HG03066 (cell line): ENCODE data around the gene NT5DC4.

Experiments used
- ATAC-seq: cut with Tn5 transposase; IDR thresholded peaks from one replicate; pipeline ENCODE4 v1.9.1; 2021; ENCODE audit warnings: low read depth; ENCODE audit not compliant: unreplicated experiment

NT5DC4 gene

GRCh38 chr2:112776113-112776512, 55.3 kb downstream of the NT5DC4 start:
- ATAC-seq: no peak

GRCh38 chr2:112777036-112777435, 56.2 kb downstream of the NT5DC4 start:
- no peak for ATAC-seq

- no peak for ATAC-seq
Observed at GRCh38 chr2:112779598-112779997, 58.8 kb downstream of the NT5DC4 start.

- peak; percentile 80 for ATAC-seq
Observed at GRCh38 chr2:112782234-112782799, 61.5 kb downstream of the NT5DC4 start.

GRCh38 chr2:112783187-112783714, 62.4 kb downstream of the NT5DC4 start:
- no peak for ATAC-seq

GRCh38 chr2:112784199-112785189, 63.7 kb downstream of the NT5DC4 start, which contains the start of gene IL1A:
Gene IL1A, minus strand, starts transcription at chr2:112784493. Its CDS starts 723 bp downstream, at chr2:112783770.
- ATAC-seq: no peak

GRCh38 chr2:112787294-112787693, 66.5 kb downstream of the NT5DC4 start:
- ATAC-seq: no peak

GRCh38 chr2:112787729-112788393, 67.0 kb downstream of the NT5DC4 start:
- ATAC-seq: no peak

GRCh38 chr2:112788653-112789052, 67.8 kb downstream of the NT5DC4 start:
- ATAC-seq: no peak
